Right renal pelvis (tissue), 4 donors: ENCODE measurements around the gene DDX39B. TPM values are rescaled to one million over a fixed set of nuclear protein-coding genes. Genes with fewer than 3 reads are reported as not detected.

ENCODE experiments used
- DNase-seq, 4 donors: peaks; one replicate each; pipeline ENCODE4 v3.0.0-alpha.2; 2013; ENCODE audit warnings: low read depth in 4 of 4, low spot score in 3 of 4, missing footprints in 1 of 4
- polyA plus RNA-seq, 4 donors: library from polyadenylated mRNA; unstranded; fragments of 120-200 nt; gene quantifications; one replicate each; pipeline ENCODE4 v1.2.1, GENCODE V29; 2013; ENCODE audit not compliant: insufficient read length in 4 of 4

The DDX39B gene
- polyA plus RNA-seq, 4 donors, result 498 to 550 (median 542) TPM

GRCh38 chr6:31575952-31576685 lies 34.3 kb upstream of the DDX39B start:
- no peak for DNase-seq

- DNase-seq, result no peak
Measured at GRCh38 chr6:31575335-31575901, 33.6 kb upstream of the DDX39B start, which contains the start of gene TNF. Gene TNF (plus strand): TSS chr6:31575565. CDS start chr6:31575742, 177 bp downstream.

GRCh38 chr6:31574106-31575061 lies 32.6 kb upstream of the DDX39B start:
- no peak for DNase-seq

GRCh38 chr6:31573239-31574105 lies 31.7 kb upstream of the DDX39B start:
- no peak for DNase-seq

- no peak for DNase-seq
Measured at GRCh38 chr6:31572041-31572911, 30.5 kb upstream of the DDX39B start, which contains the start of gene LTA. Gene LTA (plus strand): TSS chr6:31572289. CDS start chr6:31572743, 454 bp downstream.

- DNase-seq, result no peak
Measured at GRCh38 chr6:31569861-31570536, 28.2 kb upstream of the DDX39B start.

- no peak for DNase-seq
Measured at GRCh38 chr6:31568537-31568961, 26.7 kb upstream of the DDX39B start.

- DNase-seq, result no peak
Measured at GRCh38 chr6:31567531-31568370, 25.9 kb upstream of the DDX39B start.

- no peak for DNase-seq
Measured at GRCh38 chr6:31560697-31561058, 18.9 kb upstream of the DDX39B start.

- no peak for DNase-seq
Measured at GRCh38 chr6:31559958-31560696, 18.3 kb upstream of the DDX39B start.

- DNase-seq, result no peak
Measured at GRCh38 chr6:31559606-31559957, 17.8 kb upstream of the DDX39B start.

- no peak for DNase-seq
Measured at GRCh38 chr6:31558631-31559500, 17.1 kb upstream of the DDX39B start.

- DNase-seq, result no peak
Measured at GRCh38 chr6:31558318-31558625, 16.5 kb upstream of the DDX39B start.

GRCh38 chr6:31557443-31558317 lies 15.9 kb upstream of the DDX39B start:
- no peak for DNase-seq

- no peak for DNase-seq
Measured at GRCh38 chr6:31556307-31556706, 14.5 kb upstream of the DDX39B start.
